HG02938 (cell line): ENCODE results near the gene FAM120B.

Source experiments
- ATAC-seq: cut with Tn5 transposase; IDR thresholded peaks from one replicate; pipeline ENCODE4 v1.9.1; 2021; ENCODE audit warnings: mild to moderate bottlenecking, moderate library complexity; ENCODE audit not compliant: unreplicated experiment

FAM120B gene

GRCh38 chr6:170438402-170438753, 131.8 kb downstream of the FAM120B start:
- ATAC-seq = peak; percentile 94

- no peak for ATAC-seq
These were observed 132.3 kb downstream of the FAM120B start for GRCh38 chr6:170438861-170439260.

- no peak for ATAC-seq
These were observed 133.1 kb downstream of the FAM120B start for GRCh38 chr6:170439366-170440361.

GRCh38 chr6:170440437-170440836, 133.9 kb downstream of the FAM120B start:
- ATAC-seq = no peak

- no peak for ATAC-seq
These were observed 134.8 kb downstream of the FAM120B start for GRCh38 chr6:170441316-170441715.

GRCh38 chr6:170442596-170442995, 136.0 kb downstream of the FAM120B start:
- ATAC-seq = no peak

GRCh38 chr6:170443151-170443662, 136.6 kb downstream of the FAM120B start:
- no peak for ATAC-seq

- ATAC-seq = no peak
These were observed 137.6 kb downstream of the FAM120B start for GRCh38 chr6:170444056-170444591.

GRCh38 chr6:170444811-170445211, 138.3 kb downstream of the FAM120B start:
- no peak for ATAC-seq

GRCh38 chr6:170445487-170445886, 138.9 kb downstream of the FAM120B start:
- ATAC-seq = no peak

GRCh38 chr6:170445971-170446370, 139.4 kb downstream of the FAM120B start:
- ATAC-seq = no peak

- ATAC-seq = no peak
These were observed 140.4 kb downstream of the FAM120B start for GRCh38 chr6:170446841-170447560.

- ATAC-seq = no peak
These were observed 141.0 kb downstream of the FAM120B start for GRCh38 chr6:170447561-170447930.

GRCh38 chr6:170448317-170448716, 141.8 kb downstream of the FAM120B start:
- no peak for ATAC-seq

- no peak for ATAC-seq
These were observed 142.4 kb downstream of the FAM120B start for GRCh38 chr6:170448751-170449630.

- no peak for ATAC-seq
These were observed 143.5 kb downstream of the FAM120B start for GRCh38 chr6:170449835-170450753.

- ATAC-seq = no peak
These were observed 144.6 kb downstream of the FAM120B start for GRCh38 chr6:170450916-170451761.
